ENCODE data around the gene SEC31B.

DNA sequence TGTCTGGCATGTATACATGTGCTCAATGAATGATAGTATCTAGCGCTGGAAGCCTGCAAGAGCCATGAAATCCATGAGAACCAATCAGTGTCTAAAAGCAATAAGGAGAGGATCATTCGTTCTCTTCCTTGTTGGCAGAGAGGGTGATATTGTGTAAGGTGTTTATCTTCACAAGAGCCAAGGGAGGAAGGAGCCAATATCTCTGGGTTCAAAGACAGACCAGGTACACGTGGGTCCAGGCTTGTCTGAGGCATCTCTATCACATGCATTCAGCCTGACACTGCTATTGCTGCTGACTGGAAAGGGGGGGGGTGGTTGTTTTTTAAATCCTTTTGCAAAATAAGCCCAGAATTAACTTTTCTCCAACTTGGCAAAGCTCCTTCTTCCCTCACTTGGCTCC, 4.0 kb downstream of the SEC31B start:
- TF ChIP-seq, protein P1, sequence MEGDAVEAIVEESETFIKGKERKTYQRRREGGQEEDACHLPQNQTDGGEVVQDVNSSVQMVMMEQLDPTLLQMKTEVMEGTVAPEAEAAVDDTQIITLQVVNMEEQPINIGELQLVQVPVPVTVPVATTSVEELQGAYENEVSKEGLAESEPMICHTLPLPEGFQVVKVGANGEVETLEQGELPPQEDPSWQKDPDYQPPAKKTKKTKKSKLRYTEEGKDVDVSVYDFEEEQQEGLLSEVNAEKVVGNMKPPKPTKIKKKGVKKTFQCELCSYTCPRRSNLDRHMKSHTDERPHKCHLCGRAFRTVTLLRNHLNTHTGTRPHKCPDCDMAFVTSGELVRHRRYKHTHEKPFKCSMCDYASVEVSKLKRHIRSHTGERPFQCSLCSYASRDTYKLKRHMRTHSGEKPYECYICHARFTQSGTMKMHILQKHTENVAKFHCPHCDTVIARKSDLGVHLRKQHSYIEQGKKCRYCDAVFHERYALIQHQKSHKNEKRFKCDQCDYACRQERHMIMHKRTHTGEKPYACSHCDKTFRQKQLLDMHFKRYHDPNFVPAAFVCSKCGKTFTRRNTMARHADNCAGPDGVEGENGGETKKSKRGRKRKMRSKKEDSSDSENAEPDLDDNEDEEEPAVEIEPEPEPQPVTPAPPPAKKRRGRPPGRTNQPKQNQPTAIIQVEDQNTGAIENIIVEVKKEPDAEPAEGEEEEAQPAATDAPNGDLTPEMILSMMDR (IDR thresholded peaks at IDR 0.05): no peak
- no peak for TF ChIP-seq POLR2A (IDR thresholded peaks at IDR 0.05)

Data from tibial nerve (tissue), 3 donors.